ENCODE data around the gene FAM217B. TPM values are rescaled to one million over a fixed set of nuclear protein-coding genes. Genes with fewer than 3 reads are reported as not detected.

The FAM217B gene
- total RNA-seq, 1 experiment from 2014 or later, result 8.1 TPM

DNA sequence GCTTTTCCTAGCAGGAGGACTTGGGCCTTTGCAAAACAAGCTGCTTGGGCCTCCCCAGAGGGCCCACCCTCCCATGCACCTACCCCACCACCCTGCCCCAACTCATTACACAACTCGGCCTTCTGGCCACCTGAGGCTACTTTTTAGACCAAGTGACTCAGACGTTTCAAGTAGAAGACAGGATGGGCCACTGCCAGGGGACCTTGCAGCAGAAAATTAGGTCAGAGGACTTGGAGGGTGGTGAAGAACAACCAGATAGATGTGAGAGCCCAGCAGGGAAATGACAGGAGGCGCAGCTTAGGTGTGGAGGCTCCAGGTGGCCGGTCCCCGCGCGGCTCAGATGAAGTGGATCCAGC is 1.5 kb upstream of the FAM217B start:
- peaks cover 2 to 17% of the 10 kb centered on the region in 2 experiments for H3K4me1 ChIP-seq (ENCODE audit: control insufficient read depth in 1 of 2, insufficient read depth in 2 of 2, low read length in 2 of 2)
- no peaks in the 10 kb centered on the region for H3K9me2 ChIP-seq (ENCODE audit: insufficient read depth)
- CTCF ChIA-PET, result no interaction called here
- H3K4me3 ChIP-seq (replicated peaks in 1 of 2; ENCODE audit: low read depth in 1 of 2, low read length in 2 of 2), result no peak overlapping the region
- no TSS peak for BruUV-seq (replicated peaks)
- intact Hi-C loops (cut with micrococcal nuclease), result no loop called here
- RAD21 ChIA-PET (ENCODE audit: low non-redundant PET in 1 of 2, low total read pairs in 2 of 2, uncharacterized antibody in 2 of 2, unreplicated experiment in 2 of 2), result no interaction called here
- no peak overlapping the region for H2AFZ ChIP-seq (ENCODE audit: low read depth, low read length, poor library complexity, severe bottlenecking)
- POLR2A ChIA-PET, result no interaction called here
- no peak overlapping the region for H3K9ac ChIP-seq (ENCODE audit: low read length)
- DNase-seq (ENCODE audit: low read depth, low spot score) (no peak), ATAC-seq (no peak)
- no peaks in the 10 kb centered on the region for H3K9me3 ChIP-seq (ENCODE audit: control insufficient read depth in 1 of 2, insufficient read depth in 1 of 2, low read depth in 1 of 2, low read length in 2 of 2)
- peaks cover 3 to 6% of the 10 kb centered on the region in 2 experiments; a peak in 3 of 4 replicates for H3K36me3 ChIP-seq (ENCODE audit: control insufficient read depth in 1 of 2, insufficient read depth in 2 of 2, low read length in 2 of 2)
- no peak overlapping the region for H3K27ac ChIP-seq (ENCODE audit: low read depth, low read length)
- TF ChIP-seq CBX3 (IDR thresholded peaks at IDR 0.05; ENCODE audit: low read depth), result no peak
- no peak for TF ChIP-seq EZH2 (IDR thresholded peaks at IDR 0.05)
- no peak for TF ChIP-seq JUND (IDR thresholded peaks at IDR 0.05)
- no peak for TF ChIP-seq ZNF274 (IDR thresholded peaks at IDR 0.05; ENCODE audit: low read depth, low read length)
- TF ChIP-seq RAD21 (IDR thresholded peaks at IDR 0.05; ENCODE audit: low read depth), result no peak
- TF ChIP-seq SP1 (IDR thresholded peaks at IDR 0.05; ENCODE audit: low read depth), result no peak
- no peak for TF ChIP-seq EGR1 (IDR thresholded peaks at IDR 0.05; ENCODE audit: low read depth)
- no peak for TF ChIP-seq SRF (IDR thresholded peaks at IDR 0.05; ENCODE audit: low read depth)
- TF ChIP-seq POLR2AphosphoS5 (IDR thresholded peaks at IDR 0.05; ENCODE audit: low read depth, low read length), result no peak
- TF ChIP-seq, protein P1, sequence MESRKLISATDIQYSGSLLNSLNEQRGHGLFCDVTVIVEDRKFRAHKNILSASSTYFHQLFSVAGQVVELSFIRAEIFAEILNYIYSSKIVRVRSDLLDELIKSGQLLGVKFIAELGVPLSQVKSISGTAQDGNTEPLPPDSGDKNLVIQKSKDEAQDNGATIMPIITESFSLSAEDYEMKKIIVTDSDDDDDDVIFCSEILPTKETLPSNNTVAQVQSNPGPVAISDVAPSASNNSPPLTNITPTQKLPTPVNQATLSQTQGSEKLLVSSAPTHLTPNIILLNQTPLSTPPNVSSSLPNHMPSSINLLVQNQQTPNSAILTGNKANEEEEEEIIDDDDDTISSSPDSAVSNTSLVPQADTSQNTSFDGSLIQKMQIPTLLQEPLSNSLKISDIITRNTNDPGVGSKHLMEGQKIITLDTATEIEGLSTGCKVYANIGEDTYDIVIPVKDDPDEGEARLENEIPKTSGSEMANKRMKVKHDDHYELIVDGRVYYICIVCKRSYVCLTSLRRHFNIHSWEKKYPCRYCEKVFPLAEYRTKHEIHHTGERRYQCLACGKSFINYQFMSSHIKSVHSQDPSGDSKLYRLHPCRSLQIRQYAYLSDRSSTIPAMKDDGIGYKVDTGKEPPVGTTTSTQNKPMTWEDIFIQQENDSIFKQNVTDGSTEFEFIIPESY (IDR thresholded peaks at IDR 0.05; ENCODE audit: extremely low read depth, insufficient replicate concordance, low read length), result no peak
- no peak for TF ChIP-seq ATF3 (IDR thresholded peaks at IDR 0.05)
- no peak for TF ChIP-seq MAX (IDR thresholded peaks at IDR 0.05)
- no peak for TF ChIP-seq CTCF (IDR thresholded peaks at IDR 0.05 in 2 of 3, conservative IDR thresholded peaks at IDR 0.05 in 1 of 3; ENCODE audit: borderline replicate concordance in 1 of 3, insufficient read depth in 1 of 3, low read depth in 2 of 3, low read length in 2 of 3)
- H3K79me2 ChIP-seq (ENCODE audit: insufficient read depth, low read length), result no peaks in the 10 kb centered on the region
- no peaks in the 10 kb centered on the region for H4K20me1 ChIP-seq (ENCODE audit: insufficient read depth)
- H3K27me3 ChIP-seq (ENCODE audit: insufficient read depth, low read length), result no peaks in the 10 kb centered on the region
- no peak overlapping the region for H3K4me2 ChIP-seq (ENCODE audit: low read length)

All from HCT116 (cell line).